ENCODE results near the gene GALNT2. TPM values are rescaled to one million over a fixed set of nuclear protein-coding genes. Genes with fewer than 3 reads are reported as not detected.

GALNT2 gene
- polyA plus RNA-seq, 6 donors from 2014 or later: 15.1 to 22.4 (median 17.5) TPM

DNA sequence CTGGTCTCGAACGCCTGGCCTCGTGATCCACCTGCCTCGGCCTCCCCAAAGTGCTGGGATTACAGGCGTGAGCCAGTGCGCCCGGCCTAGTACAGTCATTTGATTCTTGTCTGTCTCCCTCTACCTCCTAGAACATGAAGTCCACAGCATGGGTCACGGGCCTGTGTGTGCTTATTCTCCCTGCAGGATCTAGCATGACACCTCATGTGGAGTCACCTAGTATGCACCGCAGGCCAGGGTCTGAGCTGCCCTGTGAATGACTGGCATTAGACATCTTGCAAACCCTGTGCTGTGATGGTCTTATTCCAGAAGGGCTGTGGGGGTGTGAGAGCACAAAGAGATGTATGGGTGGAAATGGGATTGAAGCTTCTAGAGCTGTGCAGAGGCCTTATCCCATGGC, 133.2 kb downstream of the GALNT2 start:
- no peak overlapping the region for H3K27ac Mint-ChIP-seq
- no peak for ATAC-seq (ENCODE audit: low read depth in 2 of 2)
- H3K4me1 Mint-ChIP-seq: peaks cover 6 to 49% (median 17%) of the 10 kb centered on the region in 3 donors
- H3K27me3 Mint-ChIP-seq: no peaks in the 10 kb centered on the region
- no peak overlapping the region for H3K4me3 Mint-ChIP-seq
- H3K36me3 Mint-ChIP-seq: peaks cover 5 to 24% of the 10 kb centered on the region in 2 donors
- DNase-seq: no peak
- no peaks in the 10 kb centered on the region for H3K9me3 Mint-ChIP-seq

DNA sequence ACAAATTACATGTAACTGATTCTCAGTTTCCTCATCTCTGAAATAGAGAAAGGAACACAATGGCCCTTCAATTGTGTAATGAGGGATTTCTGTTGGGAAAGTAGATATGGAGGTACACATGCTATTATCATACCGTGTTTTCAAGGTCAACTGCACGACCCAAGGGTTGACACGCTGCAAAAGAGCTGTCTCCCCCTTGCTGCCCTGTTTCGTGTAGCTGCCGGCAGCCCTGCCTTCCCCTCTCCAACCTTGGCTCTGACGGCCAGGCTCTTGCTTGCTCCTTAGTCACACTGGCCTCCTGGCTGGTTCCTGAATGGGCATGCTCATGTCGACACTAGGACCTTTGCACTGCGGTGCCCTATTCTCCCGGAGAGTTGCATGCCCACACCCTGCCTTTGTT, 134.4 kb downstream of the GALNT2 start:
- no peak overlapping the region for H3K4me3 Mint-ChIP-seq
- DNase-seq: no peak
- no peaks in the 10 kb centered on the region for H3K9me3 Mint-ChIP-seq
- no peaks in the 10 kb centered on the region for H3K27me3 Mint-ChIP-seq
- H3K27ac Mint-ChIP-seq: no peak overlapping the region
- peaks cover 5 to 24% of the 10 kb centered on the region in 2 donors for H3K36me3 Mint-ChIP-seq
- peaks cover 6 to 50% (median 16%) of the 10 kb centered on the region in 3 donors for H3K4me1 Mint-ChIP-seq
- ATAC-seq (ENCODE audit: low read depth in 2 of 2): no peak

DNA sequence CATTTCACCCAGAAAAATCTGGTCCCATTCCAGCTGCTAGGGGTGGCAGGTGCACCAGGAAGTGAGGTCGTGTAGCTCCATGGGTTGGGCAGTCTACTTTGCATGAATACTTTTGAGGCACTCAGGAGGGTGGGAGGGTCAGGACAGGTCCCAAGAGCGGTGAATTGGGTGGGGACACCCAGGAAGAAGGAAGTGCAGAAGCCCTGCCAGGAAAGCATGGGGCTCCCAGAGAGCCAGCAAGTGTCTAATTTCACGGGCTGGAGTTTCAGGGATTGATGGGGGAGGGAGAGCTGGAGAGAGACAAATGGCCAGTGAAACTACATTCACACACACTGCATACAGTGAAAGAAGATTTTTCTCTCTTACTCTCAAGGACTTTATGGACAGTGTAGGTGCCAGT, 137.8 kb downstream of the GALNT2 start:
- ATAC-seq (ENCODE audit: low read depth in 2 of 2): no peak
- Mint-ChIP-seq H3K27me3 (no peaks in the 10 kb centered on the region), H3K4me1 (peaks cover 28 to 65% (median 29%) of the 10 kb centered on the region in 3 donors), H3K36me3 (peaks cover 5 to 24% of the 10 kb centered on the region in 2 donors), H3K9me3 (no peaks in the 10 kb centered on the region), H3K4me3 (no peak overlapping the region), H3K27ac (peak overlapping the region; percentile 36 to 91 (median 50))
- no peak for DNase-seq

DNA sequence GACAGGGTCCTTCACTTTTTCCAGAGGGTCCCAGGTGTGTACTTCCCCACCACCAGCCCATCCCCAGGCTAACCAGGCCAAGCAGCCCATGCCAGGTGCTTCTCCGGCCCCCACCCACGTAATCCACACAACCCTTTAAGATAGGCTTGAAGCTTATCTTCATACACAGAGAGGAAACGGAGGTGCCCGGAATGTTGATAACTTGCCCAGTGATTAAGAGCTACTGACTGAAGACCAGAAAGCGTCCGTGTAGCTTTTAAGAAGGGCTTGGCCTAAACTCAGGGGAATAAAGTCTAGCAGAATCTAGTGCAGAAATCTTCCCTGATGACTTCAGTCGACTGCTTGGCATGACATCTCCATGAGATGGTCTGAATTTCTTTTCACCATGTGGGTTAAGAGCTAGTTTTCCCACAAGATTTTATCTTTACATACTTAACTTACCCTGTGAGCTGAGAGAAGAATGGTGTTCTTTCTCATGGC, 138.7 kb downstream of the GALNT2 start:
- Mint-ChIP-seq H3K9me3 (no peaks in the 10 kb centered on the region), H3K4me3 (no peak overlapping the region), H3K27me3 (no peaks in the 10 kb centered on the region), H3K27ac (peak overlapping the region in 3 of 6 donors; percentile 32 to 63 (median 49)), H3K36me3 (peaks cover 5 to 24% of the 10 kb centered on the region in 2 donors), H3K4me1 (peaks cover 37 to 68% (median 37%) of the 10 kb centered on the region in 3 donors)
- ATAC-seq (ENCODE audit: low read depth in 2 of 2): no peak
- no peak for DNase-seq

DNA sequence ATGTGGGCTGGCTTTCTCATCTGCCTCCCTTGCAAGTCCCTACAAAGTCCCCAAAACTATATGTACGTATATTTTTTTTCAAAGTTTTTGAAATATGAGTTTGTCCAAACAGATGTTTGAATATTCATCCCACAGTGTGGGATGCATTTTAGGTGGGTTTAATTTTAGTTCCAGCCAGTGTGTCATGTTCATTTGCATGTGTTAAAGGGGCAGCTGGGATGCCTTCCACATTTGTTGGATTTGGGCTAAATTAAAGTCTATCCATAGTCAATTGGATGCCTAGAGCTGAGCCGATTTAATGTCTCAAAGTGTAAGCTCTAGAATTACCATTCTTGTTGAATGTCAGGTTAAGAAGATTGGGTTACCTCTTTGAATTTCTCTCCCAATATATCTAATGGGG, 139.2 kb downstream of the GALNT2 start:
- Mint-ChIP-seq H3K27ac (no peak overlapping the region), H3K9me3 (no peaks in the 10 kb centered on the region), H3K27me3 (no peaks in the 10 kb centered on the region), H3K4me1 (peaks cover 42 to 71% (median 42%) of the 10 kb centered on the region in 3 donors), H3K4me3 (no peak overlapping the region), H3K36me3 (peaks cover 5 to 24% of the 10 kb centered on the region in 2 donors)
- ATAC-seq (ENCODE audit: low read depth in 2 of 2) (no peak), DNase-seq (no peak)

DNA sequence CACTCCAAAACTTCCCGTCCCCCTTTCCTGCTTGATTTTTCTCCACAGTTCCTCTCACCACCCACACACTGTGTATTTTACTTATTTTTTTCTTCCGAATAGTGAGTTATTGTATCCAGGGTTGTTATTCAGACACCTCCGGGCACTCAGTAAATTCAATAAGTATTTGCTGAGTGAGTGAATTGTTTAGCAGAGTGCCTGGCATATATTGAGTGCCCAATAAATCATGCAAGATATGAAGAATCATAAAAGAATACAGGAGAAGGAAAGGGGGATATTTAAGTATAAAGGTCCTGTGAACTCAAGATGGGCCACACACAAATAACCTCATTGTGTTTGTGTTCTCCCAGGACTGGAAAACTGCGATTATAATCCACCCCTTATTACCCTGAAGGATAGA, 139.9 kb downstream of the GALNT2 start:
- Mint-ChIP-seq H3K36me3 (peaks cover 5 to 24% of the 10 kb centered on the region in 2 donors), H3K4me1 (peaks cover 47 to 70% (median 48%) of the 10 kb centered on the region in 3 donors), H3K9me3 (no peaks in the 10 kb centered on the region), H3K27ac (peak overlapping the region in 3 of 6 donors; percentile 15 to 88 (median 70)), H3K27me3 (no peaks in the 10 kb centered on the region), H3K4me3 (no peak overlapping the region)
- DNase-seq: no peak
- no peak for ATAC-seq (ENCODE audit: low read depth in 2 of 2)

DNA sequence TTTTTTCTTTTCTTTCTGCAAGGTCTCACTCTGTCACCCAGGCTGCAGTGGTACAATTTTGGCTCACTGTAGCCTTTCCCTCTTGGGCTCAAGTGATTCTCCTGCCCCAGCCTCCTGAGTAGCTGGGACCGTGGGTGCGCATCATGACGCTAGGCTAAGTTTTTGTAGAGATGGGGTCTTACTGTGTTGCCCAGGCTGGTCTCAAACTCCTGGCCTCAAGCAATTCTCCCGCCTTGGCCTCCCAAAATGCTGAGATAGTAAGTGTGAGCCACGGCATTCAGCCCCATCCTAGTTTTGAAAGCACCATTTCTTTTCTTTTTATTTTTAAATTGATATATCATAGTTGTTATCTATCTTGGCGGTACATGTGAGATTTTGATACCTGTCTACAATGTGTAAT, 140.6 kb downstream of the GALNT2 start:
- H3K4me1 Mint-ChIP-seq: peaks cover 49 to 70% (median 54%) of the 10 kb centered on the region in 3 donors
- H3K36me3 Mint-ChIP-seq: peaks cover 5 to 24% of the 10 kb centered on the region in 2 donors
- H3K4me3 Mint-ChIP-seq: peak overlapping the region in 1 of 8 donors; percentile 45
- no peak for DNase-seq
- peak overlapping the region in 4 of 6 donors; percentile 86 to 97 (median 92) for H3K27ac Mint-ChIP-seq
- no peak for ATAC-seq (ENCODE audit: low read depth in 2 of 2)
- no peaks in the 10 kb centered on the region for H3K9me3 Mint-ChIP-seq
- no peaks in the 10 kb centered on the region for H3K27me3 Mint-ChIP-seq

DNA sequence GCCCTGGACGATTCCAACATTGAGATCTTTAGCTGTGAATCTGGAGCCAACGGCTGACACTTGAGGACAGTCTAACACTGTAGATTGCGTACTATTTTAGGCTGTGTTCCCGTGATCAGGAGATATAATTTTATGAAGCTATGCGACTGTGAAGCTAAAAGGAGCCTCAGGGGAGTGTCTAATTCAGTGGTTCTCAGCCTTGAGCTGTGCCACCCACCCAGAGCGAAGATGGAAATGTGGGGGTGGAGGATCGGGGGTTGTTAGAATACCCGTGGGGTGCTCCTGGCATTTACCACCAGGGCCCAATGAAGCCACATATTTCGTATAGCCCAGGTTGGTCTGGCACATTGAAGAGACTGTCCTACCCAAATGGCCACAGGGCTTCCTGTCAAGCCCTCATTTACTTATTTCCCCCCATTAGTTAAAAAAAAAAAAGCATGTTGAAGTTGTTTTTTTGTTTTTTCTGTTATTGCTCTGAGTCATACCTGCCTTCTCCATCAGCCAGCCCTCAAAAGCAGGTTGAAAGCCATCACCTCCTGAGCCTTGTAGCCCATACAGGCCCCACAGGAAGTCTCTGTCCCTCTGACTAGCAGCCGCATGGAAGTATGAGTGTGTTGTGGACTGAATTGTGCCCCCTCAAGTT, 141.7 kb downstream of the GALNT2 start:
- H3K9me3 Mint-ChIP-seq: no peaks in the 10 kb centered on the region
- DNase-seq: peak; percentile 51
- H3K27me3 Mint-ChIP-seq: no peaks in the 10 kb centered on the region
- H3K4me1 Mint-ChIP-seq: peaks cover 58 to 68% (median 65%) of the 10 kb centered on the region in 3 donors
- peak; percentile 43 to 49 for ATAC-seq (ENCODE audit: low read depth in 2 of 2)
- H3K4me3 Mint-ChIP-seq: peak overlapping the region in 7 of 8 donors; percentile 27 to 87 (median 50)
- H3K36me3 Mint-ChIP-seq: peaks cover 5 to 13% of the 10 kb centered on the region in 2 donors
- peak overlapping the region; percentile 86 to 97 (median 92) for H3K27ac Mint-ChIP-seq

DNA sequence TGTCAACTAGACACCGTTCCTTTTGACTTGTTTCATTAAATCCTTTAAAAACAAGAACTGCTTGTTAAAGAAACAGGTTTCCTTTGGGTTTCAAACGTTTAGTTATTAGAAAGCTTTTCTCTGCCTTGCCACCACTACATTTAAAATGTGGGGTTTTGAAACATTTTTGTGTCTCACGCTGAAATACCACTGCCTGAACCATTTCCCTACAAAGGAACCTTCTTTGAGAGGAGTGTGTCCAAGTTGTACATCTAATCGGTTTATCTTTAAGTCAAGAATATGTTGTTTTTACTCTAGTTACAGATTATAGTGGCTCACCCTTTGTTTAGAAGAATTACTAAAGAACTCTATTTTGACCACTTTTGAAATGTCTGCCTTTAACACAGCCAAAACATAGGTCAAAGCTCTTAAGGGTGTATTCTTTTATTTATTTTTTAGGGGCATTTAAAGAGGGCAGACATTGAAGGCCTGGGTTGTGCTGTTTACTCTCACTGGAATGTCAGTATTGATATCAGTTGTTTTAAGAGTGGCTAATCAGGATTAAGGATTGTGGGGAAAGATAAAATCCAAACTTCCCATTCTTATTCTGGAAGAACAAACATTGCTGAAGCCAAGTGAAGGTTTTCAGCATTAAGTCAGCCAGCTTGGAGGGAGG, 143.4 kb downstream of the GALNT2 start:
- ATAC-seq (ENCODE audit: low read depth in 2 of 2) (no peak), DNase-seq (no peak)
- Mint-ChIP-seq H3K27ac (peak overlapping the region; percentile 71 to 97 (median 86)), H3K36me3 (peaks cover 0 to 3% of the 10 kb centered on the region in 2 donors), H3K27me3 (no peaks in the 10 kb centered on the region), H3K4me1 (peaks cover 64 to 78% (median 74%) of the 10 kb centered on the region in 3 donors), H3K4me3 (peak overlapping the region in 7 of 8 donors; percentile 2 to 64 (median 20)), H3K9me3 (peaks cover 0 to 3% (median 0%) of the 10 kb centered on the region in 7 donors)

DNA sequence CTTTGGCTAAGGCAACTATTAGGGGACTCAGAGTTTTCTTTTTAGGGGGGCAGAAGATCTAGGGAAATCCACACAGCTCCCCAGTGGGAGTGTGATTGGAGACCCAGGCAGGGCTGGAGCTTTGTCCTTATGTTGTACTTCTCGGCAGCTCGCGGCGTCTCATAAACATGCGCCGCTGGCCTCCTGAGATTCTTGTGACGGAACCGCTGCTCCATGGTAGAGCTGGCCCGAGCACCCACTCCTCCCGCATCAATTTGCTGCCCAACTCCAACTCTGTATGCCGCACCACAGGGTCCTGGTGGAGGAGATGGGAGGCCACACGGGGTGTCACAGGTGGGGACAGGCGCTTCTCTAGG, 143.9 kb downstream of the GALNT2 start:
- peaks cover 0 to 3% (median 0%) of the 10 kb centered on the region in 7 donors for H3K9me3 Mint-ChIP-seq
- H3K27me3 Mint-ChIP-seq: no peaks in the 10 kb centered on the region
- H3K27ac Mint-ChIP-seq: peak overlapping the region; percentile 71 to 97 (median 86)
- peaks cover 70 to 83% (median 78%) of the 10 kb centered on the region in 3 donors for H3K4me1 Mint-ChIP-seq
- peaks cover 0 to 3% of the 10 kb centered on the region in 2 donors for H3K36me3 Mint-ChIP-seq
- peak overlapping the region in 6 of 8 donors; percentile 19 to 71 (median 38) for H3K4me3 Mint-ChIP-seq
- DNase-seq: no peak
- no peak for ATAC-seq (ENCODE audit: low read depth in 2 of 2)

DNA sequence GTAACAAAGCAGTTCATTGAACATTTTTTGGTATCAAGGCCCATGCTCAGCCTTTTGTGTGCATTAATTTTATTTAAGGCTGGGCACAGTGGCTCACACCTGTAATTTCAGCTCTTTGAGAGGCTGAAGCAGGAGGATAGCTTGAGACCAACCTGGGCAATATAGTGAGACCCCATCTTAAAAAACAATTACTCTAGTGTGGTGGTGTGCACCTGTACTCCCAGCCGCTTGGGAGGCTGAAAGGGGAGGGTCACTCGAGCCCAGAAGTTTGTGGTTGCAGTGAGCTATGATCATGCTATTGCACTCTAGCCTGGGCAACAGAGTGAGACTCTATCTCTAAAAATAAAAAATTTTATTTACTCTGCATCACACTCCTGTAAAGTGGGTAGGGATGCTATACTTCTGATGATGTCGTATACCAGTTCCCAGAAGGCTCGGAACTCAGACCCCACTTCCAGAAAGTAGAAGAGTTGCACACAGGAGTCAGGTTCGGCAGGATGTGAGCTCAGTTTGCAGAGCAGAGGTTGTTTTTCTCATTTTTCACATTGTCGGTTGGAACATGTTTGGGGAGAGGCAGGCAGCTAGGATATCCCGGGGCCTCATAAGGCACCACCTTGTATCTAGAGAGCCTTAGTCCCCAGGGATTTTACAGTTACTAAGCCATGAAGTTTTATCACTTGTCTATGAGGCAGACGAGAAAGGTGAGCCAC, 144.6 kb downstream of the GALNT2 start:
- peak in 1 of 2 donors; percentile 6 for ATAC-seq (ENCODE audit: low read depth in 2 of 2)
- Mint-ChIP-seq H3K27me3 (no peaks in the 10 kb centered on the region), H3K4me1 (peaks cover 72 to 89% (median 84%) of the 10 kb centered on the region in 3 donors), H3K27ac (peak overlapping the region; percentile 49 to 97 (median 90)), H3K36me3 (peaks cover 0 to 3% of the 10 kb centered on the region in 2 donors), H3K9me3 (peaks cover 0 to 3% (median 0%) of the 10 kb centered on the region in 7 donors), H3K4me3 (peak overlapping the region; percentile 45 to 94 (median 82))
- DNase-seq: peak; percentile 24

DNA sequence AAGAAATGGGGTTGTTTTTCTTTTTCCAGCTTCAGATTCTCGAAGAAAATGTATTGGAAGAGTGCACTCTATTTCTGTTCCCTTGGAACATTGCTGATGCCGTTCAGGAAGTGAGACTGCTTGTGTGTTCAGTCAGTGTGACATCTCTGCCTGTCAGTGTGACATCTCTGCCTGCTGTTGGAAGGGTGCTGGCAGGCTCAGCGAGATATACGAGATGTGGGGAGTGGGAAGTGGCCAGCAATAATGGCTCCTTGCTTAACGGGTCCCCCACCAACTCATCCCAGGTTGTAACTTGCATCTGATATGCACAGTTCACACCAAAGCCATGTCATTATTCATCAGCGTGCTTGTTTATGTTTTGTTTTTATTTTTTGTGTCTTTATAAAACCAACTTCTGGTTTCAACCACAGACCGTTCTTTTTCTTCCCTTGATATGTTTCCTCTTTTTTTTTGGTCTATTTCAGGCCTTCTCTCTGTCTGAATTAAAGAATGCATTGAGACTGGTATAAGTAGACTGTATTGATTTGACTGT, 145.4 kb downstream of the GALNT2 start:
- H3K4me1 Mint-ChIP-seq: peaks cover 79 to 98% (median 93%) of the 10 kb centered on the region in 3 donors
- peak overlapping the region; percentile 45 to 94 (median 82) for H3K4me3 Mint-ChIP-seq
- H3K36me3 Mint-ChIP-seq: peaks cover 7 to 9% of the 10 kb centered on the region in 2 donors
- H3K27me3 Mint-ChIP-seq: no peaks in the 10 kb centered on the region
- ATAC-seq (ENCODE audit: low read depth in 2 of 2) (peak; percentile 71 to 76), DNase-seq (peak; percentile 72)
- peak overlapping the region; percentile 49 to 97 (median 90) for H3K27ac Mint-ChIP-seq
- H3K9me3 Mint-ChIP-seq: peaks cover 0 to 4% (median 0%) of the 10 kb centered on the region in 7 donors

DNA sequence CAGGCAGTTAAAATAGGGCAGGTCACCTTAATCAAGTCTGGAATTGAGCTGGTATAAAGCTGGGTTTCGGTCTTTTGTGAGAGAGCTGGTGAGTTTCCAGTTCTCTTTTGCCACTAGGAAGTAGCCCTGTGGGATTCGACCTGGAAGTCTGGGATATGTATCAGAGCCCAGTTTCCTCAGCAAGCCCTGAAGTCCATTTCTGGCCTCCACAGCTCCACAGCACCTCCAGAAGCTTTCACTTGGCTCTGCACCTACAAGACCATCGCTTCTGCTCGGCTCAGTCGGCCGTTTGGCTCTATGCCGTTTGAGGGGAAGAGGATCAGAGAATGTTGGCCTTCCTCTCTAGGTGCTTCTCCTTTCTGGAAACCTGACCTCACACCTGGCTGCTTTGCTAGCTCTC, 148.0 kb downstream of the GALNT2 start:
- peaks cover 7 to 9% of the 10 kb centered on the region in 2 donors for H3K36me3 Mint-ChIP-seq
- peaks cover 76 to 95% (median 92%) of the 10 kb centered on the region in 3 donors for H3K4me1 Mint-ChIP-seq
- H3K27me3 Mint-ChIP-seq: no peaks in the 10 kb centered on the region
- ATAC-seq (ENCODE audit: low read depth in 2 of 2): peak; percentile 9 to 26
- peak overlapping the region; percentile 81 to 98 (median 96) for H3K27ac Mint-ChIP-seq
- DNase-seq: peak; percentile 26
- peaks cover 0 to 8% (median 0%) of the 10 kb centered on the region in 7 donors for H3K9me3 Mint-ChIP-seq
- peak overlapping the region in 7 of 8 donors; percentile 1 to 85 (median 50) for H3K4me3 Mint-ChIP-seq

All from naive B cell (primary cell).